Measurements from ENCODE around the gene C11orf24. TPM values are rescaled to one million over a fixed set of nuclear protein-coding genes. Genes with fewer than 3 reads are reported as not detected.
A peak's percentile ranks its signal among the peaks of the same experiment; 100 is the strongest.

Gene C11orf24
- total RNA-seq, 2 donors from 2014 or later, result 55.3 to 66.6 TPM

GRCh38 chr11:68224606-68225005 lies 47.2 kb downstream of the C11orf24 start:
- H3K27ac ChIP-seq, result no peak overlapping the region
- TF ChIP-seq, protein P1, sequence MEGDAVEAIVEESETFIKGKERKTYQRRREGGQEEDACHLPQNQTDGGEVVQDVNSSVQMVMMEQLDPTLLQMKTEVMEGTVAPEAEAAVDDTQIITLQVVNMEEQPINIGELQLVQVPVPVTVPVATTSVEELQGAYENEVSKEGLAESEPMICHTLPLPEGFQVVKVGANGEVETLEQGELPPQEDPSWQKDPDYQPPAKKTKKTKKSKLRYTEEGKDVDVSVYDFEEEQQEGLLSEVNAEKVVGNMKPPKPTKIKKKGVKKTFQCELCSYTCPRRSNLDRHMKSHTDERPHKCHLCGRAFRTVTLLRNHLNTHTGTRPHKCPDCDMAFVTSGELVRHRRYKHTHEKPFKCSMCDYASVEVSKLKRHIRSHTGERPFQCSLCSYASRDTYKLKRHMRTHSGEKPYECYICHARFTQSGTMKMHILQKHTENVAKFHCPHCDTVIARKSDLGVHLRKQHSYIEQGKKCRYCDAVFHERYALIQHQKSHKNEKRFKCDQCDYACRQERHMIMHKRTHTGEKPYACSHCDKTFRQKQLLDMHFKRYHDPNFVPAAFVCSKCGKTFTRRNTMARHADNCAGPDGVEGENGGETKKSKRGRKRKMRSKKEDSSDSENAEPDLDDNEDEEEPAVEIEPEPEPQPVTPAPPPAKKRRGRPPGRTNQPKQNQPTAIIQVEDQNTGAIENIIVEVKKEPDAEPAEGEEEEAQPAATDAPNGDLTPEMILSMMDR (IDR thresholded peaks at IDR 0.05), result no peak
- H3K27me3 ChIP-seq, result no peaks in the 10 kb centered on the region
- no peak overlapping the region for H3K9ac ChIP-seq (ENCODE audit: low read depth in 2 of 2, low read length in 2 of 2)
- no peaks in the 10 kb centered on the region for H3K9me3 ChIP-seq
- no peaks in the 10 kb centered on the region for H3K4me1 ChIP-seq
- H3K36me3 ChIP-seq, result no peaks in the 10 kb centered on the region
- H3K4me3 ChIP-seq, result no peak overlapping the region
- DNase-seq, result no peak
- intact Hi-C loops (cut with DNase I), result no loop called here

GRCh38 chr11:68223275-68223674 lies 48.5 kb downstream of the C11orf24 start:
- intact Hi-C loops (cut with DNase I), result no loop called here

DNA sequence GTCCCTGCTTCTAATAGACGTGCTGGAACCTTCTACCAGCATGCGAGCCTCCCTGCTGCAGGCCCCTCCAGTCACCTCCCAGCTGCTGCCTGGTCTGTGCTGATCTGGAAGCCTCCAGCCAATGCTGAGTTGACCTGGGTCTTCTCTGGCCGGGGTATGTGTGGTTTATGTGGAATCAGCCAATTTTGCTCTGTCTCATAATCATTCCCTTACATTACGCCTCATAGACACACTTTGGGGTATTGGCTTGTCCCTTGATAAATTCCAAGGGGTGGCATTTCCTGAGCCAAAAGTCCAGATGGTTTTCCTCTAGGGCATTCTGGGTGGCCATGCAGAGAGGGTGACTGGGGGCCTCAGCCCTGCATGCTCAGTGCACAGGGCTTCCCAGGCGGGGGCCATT lies 50.4 kb downstream of the C11orf24 start:
- no peaks in the 10 kb centered on the region for H3K4me1 ChIP-seq
- no peaks in the 10 kb centered on the region for H3K36me3 ChIP-seq
- H3K9ac ChIP-seq (ENCODE audit: low read depth in 2 of 2, low read length in 2 of 2), result no peak overlapping the region
- H3K9me3 ChIP-seq, result no peaks in the 10 kb centered on the region
- DNase-seq, result no peak
- TF ChIP-seq, protein P1 (IDR thresholded peaks at IDR 0.05), result no peak
- intact Hi-C loops (cut with DNase I), result no loop called here
- H3K4me3 ChIP-seq, result no peak overlapping the region
- no peaks in the 10 kb centered on the region for H3K27me3 ChIP-seq
- H3K27ac ChIP-seq, result no peak overlapping the region

More at GRCh38 chr11:68223275-68223674, 48.5 kb downstream of the C11orf24 start:
- no peak overlapping the region for H3K9ac ChIP-seq (ENCODE audit: low read depth in 2 of 2, low read length in 2 of 2)
- H3K9me3 ChIP-seq, result no peaks in the 10 kb centered on the region
- no peak for DNase-seq
- TF ChIP-seq, protein P1 (IDR thresholded peaks at IDR 0.05), result no peak
- H3K4me3 ChIP-seq, result no peak overlapping the region
- H3K27ac ChIP-seq, result no peak overlapping the region
- H3K36me3 ChIP-seq, result no peaks in the 10 kb centered on the region
- no peaks in the 10 kb centered on the region for H3K4me1 ChIP-seq
- no peaks in the 10 kb centered on the region for H3K27me3 ChIP-seq

DNA sequence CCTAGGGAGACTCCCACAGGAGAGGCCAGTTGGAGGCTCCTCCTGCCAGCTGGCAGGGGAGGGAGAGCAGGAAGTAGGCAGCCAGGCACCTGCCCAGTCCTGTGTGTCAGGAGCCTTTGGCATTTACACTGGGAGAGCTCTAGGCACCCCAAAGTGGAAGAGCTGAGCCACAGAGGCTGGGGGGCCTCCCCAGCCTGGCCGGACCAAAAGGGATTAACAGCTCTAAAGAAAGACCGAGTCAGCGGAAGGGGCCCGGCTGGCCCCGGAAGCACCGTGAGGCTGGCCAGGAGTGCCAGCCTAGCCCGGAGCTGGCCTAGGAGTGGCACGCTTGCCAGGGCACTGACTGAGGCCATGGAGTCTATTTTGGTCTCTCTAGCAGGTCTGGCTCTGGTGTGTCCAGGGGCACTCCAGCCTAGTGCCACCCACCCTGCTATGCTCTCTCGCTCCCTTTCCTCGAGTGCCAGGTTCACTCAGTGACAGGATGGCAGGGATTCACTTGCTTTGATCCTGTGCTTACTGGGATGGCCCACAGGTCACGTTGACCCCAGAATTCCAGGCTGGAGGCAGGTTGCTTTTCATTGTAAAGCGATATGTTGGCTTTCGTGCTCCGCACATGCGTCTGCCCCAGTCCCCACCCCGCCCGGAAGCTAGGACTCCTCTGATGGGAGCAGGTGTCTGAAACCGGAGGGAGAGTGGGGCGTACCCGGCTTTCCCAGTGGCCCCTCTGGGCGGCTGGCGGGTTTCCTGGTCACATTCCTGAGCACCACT lies 55.4 kb downstream of the C11orf24 start:
- Histone ChIP-seq H3K4me3 (no peak overlapping the region), H3K36me3 (no peaks in the 10 kb centered on the region), H3K27me3 (no peaks in the 10 kb centered on the region), H3K9ac (ENCODE audit: low read depth in 2 of 2, low read length in 2 of 2) (peak overlapping the region; percentile 56 to 73), H3K4me1 (peaks cover 5% of the 10 kb centered on the region), H3K27ac (peak overlapping the region; percentile 70), H3K9me3 (no peaks in the 10 kb centered on the region)
- TF ChIP-seq, protein P1 (IDR thresholded peaks at IDR 0.05), result no peak
- intact Hi-C loops (cut with DNase I), result no loop called here
- peak; percentile 72 for DNase-seq

GRCh38 chr11:68215524-68216170 lies 56.1 kb downstream of the C11orf24 start:
- intact Hi-C loops (cut with DNase I), result no loop called here
- H3K9ac ChIP-seq (ENCODE audit: low read depth in 2 of 2, low read length in 2 of 2), result peak overlapping the region; percentile 56 to 73
- DNase-seq, result no peak
- H3K27ac ChIP-seq, result peak overlapping the region; percentile 70
- H3K4me1 ChIP-seq, result peaks cover 11% of the 10 kb centered on the region
- H3K4me3 ChIP-seq, result no peak overlapping the region
- TF ChIP-seq, protein P1 (IDR thresholded peaks at IDR 0.05), result no peak
- no peaks in the 10 kb centered on the region for H3K27me3 ChIP-seq
- no peaks in the 10 kb centered on the region for H3K36me3 ChIP-seq
- no peaks in the 10 kb centered on the region for H3K9me3 ChIP-seq

Measured in colonic mucosa (tissue), 4 donors.